Neural progenitor cell (in vitro differentiated cells): Measurements from ENCODE around the gene ANKRD18A. TPM values are rescaled to one million over a fixed set of nuclear protein-coding genes. Genes with fewer than 3 reads are reported as not detected.
"Not testable (repeated sequence)": the region's sequence is repeated elsewhere in the genome, so short reads cannot be mapped to it uniquely, and the experiment has no call there.

Experiments
- DNase-seq: peaks from one replicate; pipeline ENCODE4 v3.0.0-alpha.2; 2016; ENCODE audit warnings: low spot score
- H2AFZ ChIP-seq: fragments of 200-600 bp; sonication (generic); replicated peaks from 2 replicates; pipeline ENCODE4 v1.6.1; 2016; ENCODE audit warnings: antibody characterized with exemption
- H3F3A ChIP-seq: fragments of 200-600 bp; sonication (generic); 2 replicates; pipeline ENCODE4 v1.6.1; 2016; ENCODE audit warnings: antibody characterized with exemption, low read depth
- H3K27ac ChIP-seq: fragments of 200-600 bp; sonication (generic); 2 replicates; pipeline ENCODE4 v1.5.1; 2016; ENCODE audit warnings: mild to moderate bottlenecking
- H3K27me3 ChIP-seq: fragments of 200-600 bp; sonication (generic); 2 replicates; pipeline ENCODE4 v1.6.1; 2016; ENCODE audit warnings: mild to moderate bottlenecking, moderate library complexity
- H3K36me3 ChIP-seq: fragments of 200-600 bp; sonication (generic); 2 replicates; pipeline ENCODE4 v1.5.1; 2016
- H3K4me1 ChIP-seq: fragments of 200-600 bp; sonication (generic); 2 replicates; pipeline ENCODE4 v1.6.1; 2016; ENCODE audit warnings: mixed run types
- H3K4me2 ChIP-seq: fragments of 200-600 bp; sonication (generic); 2 replicates; pipeline ENCODE4 v1.6.1; 2016
- H3K4me3 ChIP-seq: fragments of 200-600 bp; sonication (generic); 2 replicates; pipeline ENCODE4 v1.5.1; 2016
- H3K79me2 ChIP-seq: fragments of 200-600 bp; sonication (generic); 2 replicates; pipeline ENCODE4 v1.6.1; 2016; ENCODE audit warnings: low read depth
- H3K9ac ChIP-seq: fragments of 200-600 bp; sonication (generic); 2 replicates; pipeline ENCODE4 v1.6.1; 2016
- H3K9me3 ChIP-seq: fragments of 200-600 bp; sonication (generic); 2 replicates; pipeline ENCODE4 v1.5.1; 2016; ENCODE audit warnings: low read depth
- H4K20me1 ChIP-seq: fragments of 200-600 bp; sonication (generic); 2 replicates; pipeline ENCODE4 v1.6.1; 2016; ENCODE audit warnings: low read depth
- H3K27ac Mint-ChIP-seq: 3 replicates; pipeline ENCODE4 v1.8.0; 2021; ENCODE audit warnings: mixed read lengths
- H3K27me3 Mint-ChIP-seq: 2 replicates; pipeline ENCODE4 v1.8.0; 2022; ENCODE audit warnings: low read depth, mild to moderate bottlenecking, inconsistent platforms, moderate library complexity, mixed read lengths; ENCODE audit not compliant: insufficient read depth
- H3K36me3 Mint-ChIP-seq: 3 replicates; pipeline ENCODE4 v1.8.0; 2021; ENCODE audit warnings: mixed read lengths
- H3K4me1 Mint-ChIP-seq: 3 replicates; pipeline ENCODE4 v1.8.0; 2021; ENCODE audit warnings: mixed read lengths
- H3K4me3 Mint-ChIP-seq: 3 replicates; pipeline ENCODE4 v1.8.0; 2021; ENCODE audit warnings: mild to moderate bottlenecking, moderate library complexity, mixed read lengths
- H3K9me3 Mint-ChIP-seq: 3 replicates; pipeline ENCODE4 v1.8.0; 2020; ENCODE audit warnings: mixed read lengths
- EZH2 ChIP-seq: fragments of 200-600 bp; sonication (generic); IDR thresholded peaks from 2 replicates; pipeline ENCODE4 v1.6.1; 2017; ENCODE audit warnings: antibody characterized with exemption, mild to moderate bottlenecking, moderate library complexity
- EZH2phosphoT487 ChIP-seq: fragments of 200-600 bp; sonication (generic); IDR thresholded peaks from 2 replicates; pipeline ENCODE4 v1.6.1; 2017; ENCODE audit warnings: antibody characterized with exemption
- total RNA-seq: library from RNA; depleted of rRNA; stranded (reverse); fragments of >200 nt; gene quantifications from 2 replicates; pipeline ENCODE4 v1.2.3, GENCODE V29; 2015; ENCODE audit warnings: low replicate concordance
- TF ChIP-seq, protein P1 (sequence below): fragments of 200-600 bp; sonication (generic); IDR thresholded peaks from 2 replicates; pipeline ENCODE4 v1.5.1; 2017; ENCODE audit warnings: antibody characterized with exemption, mild to moderate bottlenecking

ANKRD18A gene
- total RNA-seq, 1 donor from 2014 or later = 3.0 TPM

- Histone ChIP-seq H3K4me3 (peak overlapping the region; percentile 77), H3K27me3 (peaks cover 50% of the 10 kb centered on the region), H3K9ac (no peak overlapping the region), H3K27ac (no peak overlapping the region), H2AFZ (peak overlapping the region; percentile 100), H3K79me2 (no peaks in the 10 kb centered on the region), H3K36me3 (peaks cover 9% of the 10 kb centered on the region), H3K9me3 (peaks cover 11% of the 10 kb centered on the region), H3K4me2 (peak overlapping the region; percentile 89), H3K4me1 (peaks cover 12% of the 10 kb centered on the region), H3F3A (peaks cover 14% of the 10 kb centered on the region), H4K20me1 (no peaks in the 10 kb centered on the region)
- Mint-ChIP-seq H3K36me3 (peaks cover 6% of the 10 kb centered on the region), H3K9me3 (peaks cover 22% of the 10 kb centered on the region), H3K4me3 (peak overlapping the region; percentile 94), H3K27me3 (peaks cover 19% of the 10 kb centered on the region), H3K27ac (no peak overlapping the region), H3K4me1 (peaks cover 9% of the 10 kb centered on the region)
- DNase-seq = peak; percentile 62
- peak; percentile 72 for TF ChIP-seq EZH2phosphoT487
- TF ChIP-seq, protein P1, sequence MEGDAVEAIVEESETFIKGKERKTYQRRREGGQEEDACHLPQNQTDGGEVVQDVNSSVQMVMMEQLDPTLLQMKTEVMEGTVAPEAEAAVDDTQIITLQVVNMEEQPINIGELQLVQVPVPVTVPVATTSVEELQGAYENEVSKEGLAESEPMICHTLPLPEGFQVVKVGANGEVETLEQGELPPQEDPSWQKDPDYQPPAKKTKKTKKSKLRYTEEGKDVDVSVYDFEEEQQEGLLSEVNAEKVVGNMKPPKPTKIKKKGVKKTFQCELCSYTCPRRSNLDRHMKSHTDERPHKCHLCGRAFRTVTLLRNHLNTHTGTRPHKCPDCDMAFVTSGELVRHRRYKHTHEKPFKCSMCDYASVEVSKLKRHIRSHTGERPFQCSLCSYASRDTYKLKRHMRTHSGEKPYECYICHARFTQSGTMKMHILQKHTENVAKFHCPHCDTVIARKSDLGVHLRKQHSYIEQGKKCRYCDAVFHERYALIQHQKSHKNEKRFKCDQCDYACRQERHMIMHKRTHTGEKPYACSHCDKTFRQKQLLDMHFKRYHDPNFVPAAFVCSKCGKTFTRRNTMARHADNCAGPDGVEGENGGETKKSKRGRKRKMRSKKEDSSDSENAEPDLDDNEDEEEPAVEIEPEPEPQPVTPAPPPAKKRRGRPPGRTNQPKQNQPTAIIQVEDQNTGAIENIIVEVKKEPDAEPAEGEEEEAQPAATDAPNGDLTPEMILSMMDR = no peak
- peak; percentile 62 for TF ChIP-seq EZH2
These were observed 1.3 kb upstream of the ANKRD18A start for GRCh38 chr9:38621434-38622287.

GRCh38 chr9:38619556-38620447, 594 bp downstream of the ANKRD18A start:
- H3K9ac ChIP-seq = no peak overlapping the region
- H3K4me1 Mint-ChIP-seq = peaks cover 9% of the 10 kb centered on the region
- H3K4me3 Mint-ChIP-seq = peak overlapping the region; percentile 94
- no peaks in the 10 kb centered on the region for H3K79me2 ChIP-seq
- H3K9me3 Mint-ChIP-seq = peaks cover 16% of the 10 kb centered on the region
- H3K36me3 ChIP-seq = peaks cover 9% of the 10 kb centered on the region
- H3K4me1 ChIP-seq = peaks cover 12% of the 10 kb centered on the region
- peaks cover 11% of the 10 kb centered on the region for H3K9me3 ChIP-seq
- peak overlapping the region; percentile 100 for H2AFZ ChIP-seq
- no peak overlapping the region for H3K27ac Mint-ChIP-seq
- DNase-seq = peak; percentile 52
- H3F3A ChIP-seq = peaks cover 14% of the 10 kb centered on the region
- peaks cover 6% of the 10 kb centered on the region for H3K36me3 Mint-ChIP-seq
- H3K27me3 ChIP-seq = peaks cover 50% of the 10 kb centered on the region
- H3K4me3 ChIP-seq = peak overlapping the region; percentile 77
- TF ChIP-seq EZH2 (peak; percentile 6), EZH2phosphoT487 (no peak)
- no peaks in the 10 kb centered on the region for H4K20me1 ChIP-seq
- peak overlapping the region; percentile 89 for H3K4me2 ChIP-seq
- no peak overlapping the region for H3K27ac ChIP-seq
- H3K27me3 Mint-ChIP-seq = peaks cover 19% of the 10 kb centered on the region

DNA sequence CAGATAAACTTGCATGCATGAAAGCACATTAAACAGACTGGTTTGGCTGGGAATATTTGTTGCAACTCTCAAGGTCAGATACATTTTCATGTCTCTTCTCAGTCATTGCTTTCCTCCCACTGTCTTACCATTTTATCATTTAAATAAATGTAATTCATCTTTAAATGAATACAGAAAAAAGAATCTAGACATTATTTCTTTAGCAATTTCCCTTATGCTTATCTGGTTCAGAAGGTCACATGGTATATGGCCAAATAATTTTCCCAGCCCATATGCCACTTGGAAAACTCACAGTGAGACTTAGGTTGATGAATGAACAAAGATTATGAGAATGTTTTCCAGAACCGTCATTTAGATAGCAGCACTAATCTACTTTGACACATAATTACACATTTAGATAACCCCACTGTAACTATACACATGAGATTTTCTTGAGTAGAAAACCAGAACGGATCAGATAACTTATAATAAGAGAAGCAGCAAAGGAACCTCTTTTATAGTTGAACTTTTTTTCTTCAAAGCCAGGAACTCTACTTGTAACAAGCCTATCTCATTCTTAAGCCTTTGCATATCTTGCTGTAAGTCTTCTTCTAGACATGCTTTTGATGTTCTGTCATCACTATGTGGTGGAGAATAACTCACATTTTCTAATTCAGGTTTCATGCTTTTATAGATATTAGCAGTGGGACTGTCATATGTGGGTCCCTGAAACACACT, 22.2 kb downstream of the ANKRD18A start:
- not testable (repeated sequence) for H3K27ac Mint-ChIP-seq, H3K9me3 ChIP-seq, H2AFZ ChIP-seq, H3K36me3 Mint-ChIP-seq, H4K20me1 ChIP-seq, H3K4me1 ChIP-seq, H3K79me2 ChIP-seq, H3K4me1 Mint-ChIP-seq, H3K9me3 Mint-ChIP-seq, H3K4me3 ChIP-seq, H3F3A ChIP-seq, H3K9ac ChIP-seq, H3K27ac ChIP-seq, H3K27me3 Mint-ChIP-seq, DNase-seq, H3K4me3 Mint-ChIP-seq, H3K36me3 ChIP-seq, H3K4me2 ChIP-seq, H3K27me3 ChIP-seq

GRCh38 chr9:38595117-38595516, 25.3 kb downstream of the ANKRD18A start:
- not testable (repeated sequence) for H3K9me3 Mint-ChIP-seq, H3K9ac ChIP-seq, H3K9me3 ChIP-seq, H3K27me3 ChIP-seq, H3K36me3 ChIP-seq, H3K27ac ChIP-seq, H3K36me3 Mint-ChIP-seq, H3K4me3 ChIP-seq, H3K4me2 ChIP-seq, H3K27me3 Mint-ChIP-seq, H3K4me1 ChIP-seq, H3F3A ChIP-seq, H3K79me2 ChIP-seq, H3K4me3 Mint-ChIP-seq, H2AFZ ChIP-seq, H3K4me1 Mint-ChIP-seq, H3K27ac Mint-ChIP-seq, H4K20me1 ChIP-seq, DNase-seq

DNA sequence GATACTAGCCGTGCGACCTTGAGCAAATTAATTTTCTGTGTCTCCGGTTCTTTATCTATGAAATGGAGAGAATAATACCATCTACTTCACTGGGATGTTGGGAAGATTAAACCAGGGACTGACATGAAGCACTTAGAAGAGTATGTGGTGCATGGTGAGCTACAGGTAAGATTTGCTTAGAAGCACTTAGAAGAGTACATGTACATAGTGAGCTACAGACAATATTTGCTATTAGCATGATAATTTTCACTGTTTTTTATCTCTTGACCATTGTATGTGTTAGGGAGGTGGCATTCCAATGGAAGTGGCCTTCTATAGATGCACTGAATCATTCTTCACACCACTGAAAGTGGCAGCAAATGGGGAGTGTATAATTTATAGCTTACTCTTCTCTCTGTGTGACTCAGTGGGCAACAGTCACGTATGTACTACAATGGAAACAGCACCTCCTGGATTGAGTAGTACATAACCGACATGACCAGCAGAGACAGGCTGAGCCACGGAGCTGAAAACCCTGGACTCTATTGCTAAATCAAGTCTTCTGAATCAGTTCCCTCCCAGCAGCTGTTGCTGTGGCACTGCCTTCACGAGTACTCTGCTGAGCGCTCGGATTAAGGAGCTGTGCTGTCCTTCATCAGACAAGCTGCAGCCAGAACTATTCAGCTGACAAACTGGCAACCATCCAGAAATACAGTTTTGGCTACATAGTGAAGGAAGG, 28.9 kb downstream of the ANKRD18A start:
- not testable (repeated sequence) for H3K4me2 ChIP-seq, H3K9ac ChIP-seq, H3K79me2 ChIP-seq, H2AFZ ChIP-seq, H3K36me3 ChIP-seq, DNase-seq, H3K27ac Mint-ChIP-seq, H3K4me1 ChIP-seq, H3K4me3 Mint-ChIP-seq, H3K27me3 Mint-ChIP-seq, H3K4me1 Mint-ChIP-seq, H3K36me3 Mint-ChIP-seq, H3K27ac ChIP-seq, H3K27me3 ChIP-seq, H3F3A ChIP-seq, H3K9me3 ChIP-seq, H3K9me3 Mint-ChIP-seq, H3K4me3 ChIP-seq, H4K20me1 ChIP-seq

- not testable (repeated sequence) for H3K27me3 ChIP-seq, H4K20me1 ChIP-seq, H3F3A ChIP-seq, H3K9me3 Mint-ChIP-seq, H3K27me3 Mint-ChIP-seq, H3K36me3 ChIP-seq, H3K4me1 ChIP-seq, H3K27ac ChIP-seq, H3K4me1 Mint-ChIP-seq, H2AFZ ChIP-seq, H3K9me3 ChIP-seq, H3K4me2 ChIP-seq, H3K79me2 ChIP-seq, H3K4me3 ChIP-seq, H3K36me3 Mint-ChIP-seq, DNase-seq, H3K9ac ChIP-seq, H3K4me3 Mint-ChIP-seq, H3K27ac Mint-ChIP-seq
These were observed 36.6 kb downstream of the ANKRD18A start for GRCh38 chr9:38583765-38584164.
